Parathyroid adenoma (tissue), 2 donors: ENCODE measurements around the gene CDHR2.

Experiments
- H2AFZ ChIP-seq: fragments of 300-600 bp; sonication (generic); one replicate; pipeline ENCODE4 v1.7.0; 2017; ENCODE audit warnings: antibody characterized with exemption, mild to moderate bottlenecking
- H3K27ac ChIP-seq: fragments of 300-600 bp; sonication (generic); one replicate; pipeline ENCODE4 v1.7.0; 2017
- H3K27me3 ChIP-seq: fragments of 300-600 bp; sonication (generic); one replicate; pipeline ENCODE4 v1.7.0; 2017; ENCODE audit warnings: low read length; ENCODE audit not compliant: control insufficient read depth, insufficient read depth
- H3K36me3 ChIP-seq: fragments of 300-600 bp; sonication (generic); one replicate; pipeline ENCODE4 v1.7.0; 2017; ENCODE audit warnings: low read length; ENCODE audit not compliant: control insufficient read depth, insufficient read depth
- H3K4me1 ChIP-seq: fragments of 300-600 bp; sonication (generic); one replicate; pipeline ENCODE4 v1.7.0; 2017; ENCODE audit warnings: control low read depth
- H3K4me2 ChIP-seq: fragments of 300-600 bp; sonication (generic); one replicate; pipeline ENCODE4 v1.7.0; 2017; ENCODE audit warnings: low read length
- H3K4me3 ChIP-seq: fragments of 300-600 bp; sonication (generic); one replicate; pipeline ENCODE4 v1.7.0; 2017; ENCODE audit warnings: low read depth, low read length
- H3K79me2 ChIP-seq: fragments of 300-600 bp; sonication (generic); one replicate; pipeline ENCODE4 v1.7.0; 2017; ENCODE audit warnings: control low read depth
- H3K9ac ChIP-seq: fragments of 300-600 bp; sonication (generic); one replicate; pipeline ENCODE4 v1.7.0; 2017; ENCODE audit warnings: mild to moderate bottlenecking
- H3K9me3 ChIP-seq: fragments of 300-600 bp; sonication (generic); one replicate; pipeline ENCODE4 v1.7.0; 2017; ENCODE audit warnings: low read length; ENCODE audit not compliant: control insufficient read depth
- CTCF ChIP-seq: fragments of 300-600 bp; sonication (generic); IDR thresholded peaks from one replicate; pipeline ENCODE4 v1.7.0; 2017; ENCODE audit warnings: antibody characterized with exemption, mild to moderate bottlenecking
- donor health status: primary hyperparathyroidism.

The CDHR2 gene

GRCh38 chr5:176612008-176612407, 62.9 kb downstream of the CDHR2 start:
- H2AFZ ChIP-seq = peak overlapping the region; percentile 28
- H3K4me2 ChIP-seq = no peak overlapping the region
- H3K79me2 ChIP-seq = no peaks in the 10 kb centered on the region
- no peak overlapping the region for H3K4me3 ChIP-seq
- no peaks in the 10 kb centered on the region for H3K9me3 ChIP-seq
- no peaks in the 10 kb centered on the region for H3K27me3 ChIP-seq
- no peak overlapping the region for H3K27ac ChIP-seq
- peaks cover 10% of the 10 kb centered on the region for H3K4me1 ChIP-seq
- TF ChIP-seq CTCF = no peak
- H3K36me3 ChIP-seq = no peaks in the 10 kb centered on the region
- H3K9ac ChIP-seq = no peak overlapping the region

- H3K27ac ChIP-seq = peak overlapping the region; percentile 36
- H3K4me1 ChIP-seq = peaks cover 10% of the 10 kb centered on the region
- no peaks in the 10 kb centered on the region for H3K79me2 ChIP-seq
- no peak for TF ChIP-seq CTCF
- H3K9me3 ChIP-seq = no peaks in the 10 kb centered on the region
- H3K36me3 ChIP-seq = no peaks in the 10 kb centered on the region
- no peak overlapping the region for H3K9ac ChIP-seq
- H2AFZ ChIP-seq = no peak overlapping the region
- H3K27me3 ChIP-seq = no peaks in the 10 kb centered on the region
- H3K4me3 ChIP-seq = no peak overlapping the region
- H3K4me2 ChIP-seq = no peak overlapping the region
Observed at GRCh38 chr5:176612855-176613254, 63.7 kb downstream of the CDHR2 start.

GRCh38 chr5:176614805-176615478, 65.8 kb downstream of the CDHR2 start:
- Histone ChIP-seq H3K9me3 (no peaks in the 10 kb centered on the region), H3K4me1 (peaks cover 16% of the 10 kb centered on the region), H3K9ac (no peak overlapping the region), H3K27ac (no peak overlapping the region), H3K79me2 (no peaks in the 10 kb centered on the region), H3K36me3 (no peaks in the 10 kb centered on the region), H3K27me3 (no peaks in the 10 kb centered on the region), H3K4me2 (no peak overlapping the region), H2AFZ (no peak overlapping the region), H3K4me3 (no peak overlapping the region)
- TF ChIP-seq CTCF = no peak

GRCh38 chr5:176616511-176616910, 67.4 kb downstream of the CDHR2 start:
- TF ChIP-seq CTCF = no peak
- no peak overlapping the region for H3K9ac ChIP-seq
- no peak overlapping the region for H3K4me2 ChIP-seq
- no peak overlapping the region for H2AFZ ChIP-seq
- H3K9me3 ChIP-seq = no peaks in the 10 kb centered on the region
- H3K27ac ChIP-seq = no peak overlapping the region
- no peaks in the 10 kb centered on the region for H3K79me2 ChIP-seq
- H3K4me1 ChIP-seq = peaks cover 20% of the 10 kb centered on the region
- H3K4me3 ChIP-seq = no peak overlapping the region
- H3K27me3 ChIP-seq = no peaks in the 10 kb centered on the region
- H3K36me3 ChIP-seq = no peaks in the 10 kb centered on the region

- H3K27me3 ChIP-seq = no peaks in the 10 kb centered on the region
- no peaks in the 10 kb centered on the region for H3K36me3 ChIP-seq
- H3K79me2 ChIP-seq = no peaks in the 10 kb centered on the region
- H2AFZ ChIP-seq = peak overlapping the region; percentile 15
- H3K9ac ChIP-seq = no peak overlapping the region
- no peaks in the 10 kb centered on the region for H3K9me3 ChIP-seq
- H3K4me3 ChIP-seq = no peak overlapping the region
- no peak overlapping the region for H3K27ac ChIP-seq
- TF ChIP-seq CTCF = no peak
- peaks cover 15% of the 10 kb centered on the region for H3K4me1 ChIP-seq
- H3K4me2 ChIP-seq = no peak overlapping the region
Observed at GRCh38 chr5:176618783-176619182, 69.6 kb downstream of the CDHR2 start.
